Activated CD4-positive, alpha-beta T cell treated with anti-CD3 and anti-CD28 coated beads, Interleukin-2, amount 50 U/mL, for 16 hours (primary cell): ENCODE results near the gene UTRN.

Experiments used
- DNase-seq: peaks from one replicate; pipeline ENCODE4 v3.0.0-alpha.2; 2020

Gene UTRN

GRCh38 chr6:144284783-144285547 lies at the start of gene UTRN:
Gene UTRN (plus strand): TSS chr6:144285335. CDS start chr6:144291829, 6,494 bp downstream.
- peak; percentile 56 for DNase-seq

DNA sequence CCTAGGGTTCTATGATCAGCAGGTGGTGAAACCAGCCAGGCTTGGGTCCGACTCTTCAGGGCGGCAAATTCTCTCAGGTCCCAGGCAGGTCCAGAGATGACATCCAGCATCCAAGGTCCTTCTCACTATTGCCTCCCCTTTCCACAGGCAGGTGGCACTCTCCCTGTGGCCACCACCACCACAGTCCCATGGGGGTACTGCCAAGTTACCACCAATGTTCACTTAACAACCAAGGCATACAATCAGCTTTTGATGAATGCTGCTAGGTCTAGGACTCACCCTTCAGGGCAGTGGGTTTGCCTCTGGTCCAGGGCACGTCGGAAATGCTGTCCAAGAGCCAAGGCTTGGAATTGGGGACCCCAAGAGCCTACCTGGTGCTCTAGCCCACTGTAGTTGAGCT lies 40.4 kb upstream of the UTRN start:
- no peak for DNase-seq

GRCh38 chr6:144246988-144247387 lies 38.1 kb upstream of the UTRN start:
- DNase-seq, result no peak

DNA sequence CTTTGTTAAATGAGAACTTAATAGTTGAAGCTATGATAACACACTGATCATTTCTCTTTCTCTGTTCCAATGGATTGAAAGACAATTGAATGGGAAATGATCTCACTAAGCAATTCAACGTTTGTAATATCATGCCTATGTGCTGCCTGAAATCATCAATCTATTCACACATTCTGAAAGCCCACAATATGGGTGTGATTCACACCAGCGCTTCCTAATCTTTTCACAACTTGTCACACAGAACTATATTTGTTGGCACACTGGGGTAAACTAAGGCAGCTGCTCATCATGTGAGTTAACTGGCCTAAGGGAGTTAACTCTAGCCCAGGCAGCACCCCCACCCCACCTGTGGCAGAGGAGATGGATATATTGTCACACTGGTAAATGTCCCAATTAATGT lies 37.1 kb upstream of the UTRN start:
- DNase-seq, result peak; percentile 76

- DNase-seq, result peak; percentile 90
These were observed 36.4 kb upstream of the UTRN start for GRCh38 chr6:144248476-144249301.

GRCh38 chr6:144250276-144250675 lies 34.9 kb upstream of the UTRN start:
- DNase-seq, result peak; percentile 33

DNA sequence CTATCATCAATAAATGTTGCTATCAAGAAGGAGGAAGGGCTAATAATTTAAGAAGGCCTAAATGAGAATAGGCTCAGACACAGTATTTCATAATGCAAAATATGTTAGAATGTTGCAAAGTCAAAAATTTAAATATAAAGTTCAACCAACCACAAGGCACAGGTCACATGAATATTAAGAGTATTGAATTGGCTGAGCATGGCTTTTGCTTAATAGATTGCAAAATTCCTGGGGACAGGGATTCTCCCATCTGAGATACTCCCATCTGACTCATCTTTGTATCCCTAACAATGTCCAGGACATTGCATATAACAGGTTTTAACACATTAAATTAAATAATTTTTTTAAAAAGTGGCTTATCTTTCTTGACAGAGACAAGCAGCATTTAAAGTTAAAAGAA lies 32.9 kb upstream of the UTRN start:
- DNase-seq, result no peak

GRCh38 chr6:144259986-144260385 lies 25.1 kb upstream of the UTRN start:
- no peak for DNase-seq

DNA sequence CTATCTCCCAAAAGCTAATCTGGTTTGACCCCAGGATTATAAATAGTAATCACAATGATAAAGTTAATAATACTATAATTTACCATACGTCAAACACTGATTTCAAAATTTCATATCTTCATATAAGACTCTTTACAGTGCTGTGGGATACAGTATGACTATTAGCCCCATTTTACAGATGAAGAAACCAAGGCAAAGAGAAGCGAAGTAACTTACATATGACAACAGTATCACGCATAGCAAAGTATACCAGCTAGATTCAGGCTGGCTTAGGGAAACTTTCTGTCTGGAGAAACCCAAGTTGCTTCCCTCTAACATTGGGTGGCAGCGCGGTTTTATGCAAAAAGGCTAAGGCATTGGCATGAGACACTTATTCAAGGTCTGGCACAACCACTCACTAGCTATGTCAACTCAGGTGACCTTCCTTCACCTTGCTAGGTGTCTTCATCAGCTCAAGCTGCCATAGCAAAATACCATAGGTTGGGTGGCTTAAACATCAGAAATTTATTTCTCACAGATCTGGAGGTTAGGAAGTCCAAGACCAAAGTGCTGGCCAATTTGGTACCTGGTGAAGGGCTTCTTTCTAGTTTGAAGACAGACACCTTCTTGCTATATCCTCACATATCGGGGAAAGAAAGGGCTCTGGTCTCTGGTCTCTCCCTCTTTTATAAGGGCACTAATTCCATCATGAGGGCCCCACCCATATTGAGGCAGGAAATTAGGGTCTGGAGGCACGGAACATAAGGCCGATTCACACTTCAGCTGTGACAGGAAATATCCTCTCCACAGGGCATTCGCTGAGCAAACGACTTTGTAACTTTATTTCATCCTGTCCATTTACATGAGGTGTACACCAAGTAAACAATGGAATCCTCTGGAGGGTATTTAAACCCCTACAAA lies 22.4 kb upstream of the UTRN start:
- DNase-seq, result no peak

GRCh38 chr6:144263786-144264185 lies 21.3 kb upstream of the UTRN start:
- no peak for DNase-seq

GRCh38 chr6:144264270-144265060 lies 20.7 kb upstream of the UTRN start:
- no peak for DNase-seq

DNA sequence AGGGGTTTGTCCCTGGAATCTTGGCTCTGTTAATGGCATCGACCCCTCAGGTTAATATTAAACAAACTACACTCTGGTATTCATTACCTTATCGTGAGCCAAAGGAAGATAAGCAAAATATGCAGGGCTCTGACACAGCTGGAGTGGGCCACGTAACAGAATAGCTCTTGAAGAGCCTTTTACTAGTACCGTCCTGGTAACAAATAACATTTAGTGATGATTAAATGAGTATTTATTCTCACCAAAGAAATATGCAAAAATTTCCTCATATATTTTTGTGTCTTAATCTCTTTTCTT lies 20.1 kb upstream of the UTRN start:
- DNase-seq, result no peak

DNA sequence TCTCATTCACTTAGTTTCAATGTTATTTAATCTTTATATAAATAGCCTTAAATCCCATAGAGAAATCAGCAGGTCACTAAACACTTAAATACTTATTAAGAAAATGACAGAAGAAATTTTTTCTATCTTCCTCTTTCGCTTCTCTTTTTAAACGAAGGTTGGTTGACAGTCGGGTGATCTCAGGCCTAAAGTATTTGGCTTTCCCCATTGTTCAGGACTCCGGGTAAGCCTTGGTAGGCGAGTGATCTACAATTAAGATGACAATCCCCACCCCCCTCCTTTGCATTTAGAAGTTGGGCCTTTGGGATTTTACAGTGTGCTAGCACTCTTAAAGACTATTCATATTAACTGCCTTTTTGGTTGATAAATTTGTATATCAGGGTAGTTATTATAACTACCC lies 19.7 kb upstream of the UTRN start:
- no peak for DNase-seq

GRCh38 chr6:144266091-144266649 lies 19.0 kb upstream of the UTRN start:
- DNase-seq, result no peak

DNA sequence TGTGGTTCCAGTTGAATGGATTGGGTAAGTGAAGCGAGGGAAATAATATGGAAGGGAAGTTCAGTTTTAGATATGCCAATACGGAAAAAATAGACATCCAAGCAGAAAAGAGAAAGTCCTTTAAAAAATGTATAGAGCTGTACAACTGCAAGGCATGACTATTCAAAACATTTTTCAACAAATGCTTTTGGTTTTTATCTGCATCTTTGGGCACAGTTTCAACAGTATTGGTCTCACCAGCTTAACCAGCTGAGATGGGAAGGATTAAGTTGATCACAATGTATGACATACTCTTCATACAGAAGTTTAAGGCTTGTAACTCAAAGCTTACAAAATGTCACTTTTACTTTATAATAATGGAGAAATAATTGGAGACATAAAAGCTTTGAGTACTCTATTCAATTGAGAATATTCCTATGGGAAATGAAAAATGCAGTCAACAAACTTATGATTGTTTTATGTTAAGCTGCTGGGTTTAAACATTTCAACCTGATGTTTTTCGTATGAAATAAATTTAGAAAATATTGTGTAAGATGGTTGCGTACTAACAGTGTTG lies 16.3 kb upstream of the UTRN start:
- no peak for DNase-seq

- DNase-seq, result no peak
These were observed 8.0 kb upstream of the UTRN start for GRCh38 chr6:144277174-144277573.

- no peak for DNase-seq
These were observed 7.4 kb upstream of the UTRN start for GRCh38 chr6:144277605-144278227.

DNA sequence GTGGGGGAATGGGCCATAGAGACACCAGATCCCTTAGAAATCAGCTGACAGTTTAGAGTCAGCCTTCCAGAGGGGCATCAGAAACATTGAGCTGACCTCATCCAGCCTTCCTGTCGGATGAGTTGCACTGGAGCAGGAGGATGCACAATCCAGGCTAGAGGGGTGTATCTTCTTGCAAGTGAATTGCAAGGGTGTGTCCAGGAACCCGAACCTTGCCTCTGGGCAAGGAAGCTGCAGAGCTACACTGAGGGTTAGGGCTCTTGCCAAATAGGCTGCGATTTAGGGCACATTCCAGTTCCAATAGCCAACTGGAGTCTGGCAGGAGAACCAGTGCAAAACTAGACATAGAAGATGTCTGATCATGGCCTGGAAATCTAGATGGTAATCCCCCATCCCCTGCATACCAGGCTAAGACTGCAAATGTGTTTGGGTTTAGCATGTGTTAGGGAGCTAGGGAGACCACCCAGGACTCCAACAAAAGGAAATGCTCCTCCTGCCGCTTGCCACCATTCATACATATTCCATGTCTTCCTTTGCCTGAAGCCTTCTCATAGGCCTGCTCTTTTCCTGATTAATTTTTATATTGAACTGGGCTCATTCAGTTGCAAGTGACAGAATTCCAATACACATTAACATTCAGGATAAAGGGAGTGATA lies 6.3 kb upstream of the UTRN start:
- no peak for DNase-seq

DNA sequence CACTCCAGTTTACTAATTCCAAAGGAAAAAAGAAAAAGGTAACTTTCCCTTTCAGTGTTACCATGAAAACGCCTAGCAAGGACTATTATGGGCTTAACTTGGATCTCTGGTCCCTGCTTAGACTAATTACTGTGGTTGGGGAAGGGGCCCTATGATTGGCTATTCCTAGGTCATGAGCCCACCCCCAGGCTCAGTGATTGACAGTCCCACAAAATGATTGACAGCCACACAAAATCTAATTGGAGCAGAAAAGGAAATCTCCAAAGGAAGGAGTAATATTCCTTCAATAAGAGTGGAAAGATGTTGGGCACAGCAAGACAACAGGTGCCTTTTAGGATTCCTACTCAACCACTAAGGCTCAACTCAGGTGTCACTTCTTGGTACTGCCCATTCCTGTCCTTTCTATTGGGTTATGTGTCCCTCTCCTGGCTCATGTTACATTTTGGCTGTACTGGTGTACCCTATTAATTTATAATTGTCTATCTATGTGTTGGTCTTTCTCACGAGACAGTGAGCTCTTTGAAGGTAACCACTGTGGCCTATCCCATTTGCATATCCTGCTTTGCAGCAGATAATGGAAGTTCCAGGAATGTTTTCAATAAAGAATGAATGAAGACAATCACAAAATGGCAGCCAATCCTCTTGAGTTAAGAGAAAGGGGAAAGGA lies 5.5 kb upstream of the UTRN start:
- DNase-seq, result no peak
